Forelimb muscle (tissue), 1 donor: ENCODE measurements around the gene SAMD5. TPM values are rescaled to one million over a fixed set of nuclear protein-coding genes. Genes with fewer than 3 reads are reported as not detected.

Experiments
- DNase-seq: peaks from one replicate; pipeline ENCODE4 v3.0.0-alpha.2; 2013; ENCODE audit warnings: low read depth
- polyA plus RNA-seq: library from polyadenylated mRNA; unstranded; fragments of 120-200 nt; gene quantifications from one replicate; pipeline ENCODE4 v1.2.1, GENCODE V29; 2013; ENCODE audit not compliant: insufficient read length

The SAMD5 gene
- polyA plus RNA-seq, result 1.7 TPM

DNA sequence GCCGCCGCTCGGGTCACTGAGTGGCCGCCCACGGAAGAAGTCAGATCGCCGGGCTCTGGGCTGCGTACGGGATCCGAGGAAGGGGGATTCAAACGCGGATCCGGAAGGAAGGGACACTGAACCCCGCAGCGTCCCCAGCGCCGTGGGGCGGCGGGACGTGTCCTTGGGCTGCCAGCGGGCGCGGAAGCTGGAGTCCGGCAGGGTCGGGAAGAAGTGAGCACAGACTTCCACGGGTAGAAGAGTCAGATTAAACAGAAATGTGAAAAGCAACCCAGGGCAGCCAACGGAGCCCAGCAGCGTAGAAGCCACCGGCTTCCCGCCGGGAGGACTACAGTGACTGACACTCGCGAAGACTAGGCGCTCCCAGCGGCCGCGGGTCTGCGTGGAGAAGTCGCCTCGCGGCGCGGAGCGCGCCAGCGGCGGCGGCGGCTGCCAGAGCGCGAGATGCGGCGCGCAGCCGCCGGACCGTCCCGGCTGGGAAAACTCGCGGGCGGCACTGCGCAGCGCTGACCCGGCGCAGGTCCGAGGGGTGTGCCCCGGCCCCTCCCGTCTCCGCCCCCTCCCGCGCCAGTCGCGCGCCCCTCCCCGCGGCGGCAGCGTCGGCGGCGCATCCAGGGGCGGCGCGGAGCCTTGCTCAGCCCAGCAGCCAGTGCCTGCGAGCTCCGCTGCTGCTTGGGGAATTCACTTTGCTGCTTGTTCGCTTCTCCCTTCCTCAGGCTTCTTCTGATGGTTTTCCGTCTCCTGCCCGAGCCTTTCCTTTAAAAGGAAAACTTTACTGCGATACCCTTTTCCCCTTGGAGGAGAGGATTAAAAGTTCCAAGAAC lies at the start of gene SAMD5:
Gene SAMD5 (plus strand): TSS at position 649 of the 824 bp plus-strand sequence. CDS start 239 bp downstream, outside the sequence.
- DNase-seq, result peak; percentile 31

DNA sequence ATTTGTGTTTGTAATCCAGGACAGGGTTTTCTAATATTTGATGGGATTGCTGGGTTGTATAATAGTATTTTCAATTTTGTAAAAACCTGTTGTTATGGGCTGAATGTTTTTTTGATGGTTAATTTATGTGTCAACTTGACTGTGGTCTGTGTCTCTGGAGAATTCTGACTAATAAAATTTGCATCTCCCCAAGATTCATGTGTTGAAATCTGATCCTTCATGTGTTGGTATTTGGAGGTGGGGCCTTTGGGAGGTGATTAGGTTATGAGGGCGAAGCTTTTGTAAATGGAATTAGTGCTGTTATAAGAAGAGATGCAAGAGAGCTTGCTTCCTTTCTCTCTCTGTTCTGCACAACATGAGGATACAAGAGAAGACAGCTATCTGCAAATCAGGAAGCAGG lies 48.7 kb upstream of the SAMD5 start:
- no peak for DNase-seq

DNA sequence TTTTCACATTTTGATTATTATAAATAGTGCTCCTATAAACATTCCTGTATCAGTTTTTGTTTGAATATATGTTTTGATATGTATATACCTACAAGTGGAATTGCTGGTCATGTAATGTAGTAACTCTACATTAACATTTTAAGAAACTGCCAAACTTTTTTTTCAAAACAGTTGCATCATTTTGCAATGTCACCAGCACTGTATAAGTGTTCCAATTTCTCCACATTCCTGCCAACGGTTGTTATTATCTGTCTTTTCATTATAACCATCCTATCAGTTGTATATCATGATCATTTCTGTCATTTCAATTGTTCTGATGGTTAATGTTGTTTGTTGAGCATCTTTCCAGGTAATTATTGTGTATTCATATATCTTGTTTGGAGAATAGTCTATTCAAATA lies 44.8 kb upstream of the SAMD5 start:
- DNase-seq, result no peak

DNA sequence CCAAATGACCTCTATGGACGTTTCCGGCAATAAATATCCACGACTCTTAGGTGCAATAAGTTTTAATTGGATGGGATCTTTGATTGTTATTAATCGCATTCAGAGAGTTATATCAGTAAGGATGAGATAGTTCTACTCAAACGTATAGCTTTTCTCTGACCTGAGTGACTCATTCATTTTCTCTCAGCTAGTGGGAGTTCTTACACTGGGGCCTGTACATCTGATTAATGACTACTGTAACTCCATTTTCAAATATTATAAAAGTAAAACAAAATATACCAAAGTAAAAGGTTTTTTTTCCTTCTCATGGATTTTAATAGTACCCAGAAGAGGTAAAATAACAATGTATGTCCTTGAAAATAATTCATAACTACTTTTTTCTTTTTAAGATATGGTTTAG lies 41.1 kb upstream of the SAMD5 start:
- no peak for DNase-seq

DNA sequence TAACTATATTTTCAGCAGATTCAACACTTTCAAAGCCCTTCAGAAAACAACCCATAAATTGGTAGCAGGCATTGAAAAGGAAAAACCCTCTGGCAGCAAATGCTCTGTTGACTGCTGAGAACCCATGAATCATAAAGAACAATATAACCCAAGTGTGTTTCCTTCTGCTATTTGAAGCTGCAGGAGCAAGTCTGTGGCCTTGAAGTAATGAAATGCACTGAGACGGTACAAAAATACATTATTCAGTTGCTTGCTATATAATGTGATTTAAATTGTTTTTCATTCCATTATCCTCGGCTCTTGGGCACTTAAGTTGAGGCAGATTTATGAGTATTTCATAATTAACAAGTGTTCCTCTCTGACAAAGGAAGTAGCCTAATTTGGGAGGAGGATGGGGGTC lies 40.6 kb upstream of the SAMD5 start:
- DNase-seq, result no peak

DNA sequence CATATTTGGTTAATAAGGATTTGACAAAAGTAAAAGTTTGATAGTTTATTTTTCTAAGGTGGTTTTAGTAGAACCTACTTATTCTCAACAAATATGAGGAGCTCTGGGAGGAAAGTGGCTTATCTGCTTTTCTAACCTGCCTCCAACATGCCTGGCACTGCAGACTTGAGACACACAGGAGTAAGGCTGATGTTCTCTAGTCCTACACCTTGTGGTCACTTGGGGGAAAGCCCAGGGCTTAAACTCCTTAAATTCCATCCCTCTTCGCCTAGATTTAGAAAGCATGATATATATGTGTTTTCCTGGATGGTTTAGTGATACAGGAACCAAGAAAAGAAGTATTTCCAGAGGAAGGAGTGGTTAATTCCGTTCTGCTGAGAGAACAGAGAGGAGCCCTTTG lies 39.9 kb upstream of the SAMD5 start:
- DNase-seq, result no peak

DNA sequence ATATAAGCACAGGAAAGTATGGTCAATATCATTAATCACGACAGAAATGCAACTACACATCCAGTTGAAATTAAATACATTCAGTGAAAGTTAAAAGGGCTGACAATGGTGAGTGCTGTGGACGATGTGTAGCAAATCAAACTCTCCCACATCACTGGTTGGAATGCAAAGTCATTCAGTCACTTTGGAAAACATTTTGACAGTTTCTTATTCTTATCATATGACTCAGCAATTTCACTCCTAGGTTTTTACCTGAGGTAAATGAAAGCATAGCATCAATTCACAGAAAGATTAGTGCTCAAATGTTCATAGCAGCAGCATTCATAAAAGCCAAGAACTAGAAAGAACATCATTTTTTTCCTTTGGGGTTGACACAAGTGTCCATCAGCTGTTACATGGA lies 28.6 kb upstream of the SAMD5 start:
- DNase-seq, result no peak

DNA sequence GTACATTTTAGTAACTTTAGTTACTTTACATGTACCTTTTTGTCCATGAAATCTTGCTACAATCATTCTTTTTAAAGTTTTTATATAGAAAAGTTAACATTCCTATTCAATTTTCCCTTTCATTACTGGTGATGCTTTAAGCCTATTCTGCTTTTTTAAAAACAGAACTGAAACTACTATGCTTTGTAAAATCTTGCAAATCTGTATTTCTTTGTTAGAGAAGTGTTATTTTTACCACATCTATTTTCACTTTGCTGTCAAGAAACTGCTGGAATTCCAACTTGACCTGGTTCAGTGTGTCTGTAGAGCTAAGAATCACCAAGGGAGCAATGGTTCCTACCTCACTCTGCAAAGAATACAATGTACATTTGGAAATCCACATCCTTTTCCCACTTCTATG lies 21.8 kb upstream of the SAMD5 start:
- DNase-seq, result no peak

DNA sequence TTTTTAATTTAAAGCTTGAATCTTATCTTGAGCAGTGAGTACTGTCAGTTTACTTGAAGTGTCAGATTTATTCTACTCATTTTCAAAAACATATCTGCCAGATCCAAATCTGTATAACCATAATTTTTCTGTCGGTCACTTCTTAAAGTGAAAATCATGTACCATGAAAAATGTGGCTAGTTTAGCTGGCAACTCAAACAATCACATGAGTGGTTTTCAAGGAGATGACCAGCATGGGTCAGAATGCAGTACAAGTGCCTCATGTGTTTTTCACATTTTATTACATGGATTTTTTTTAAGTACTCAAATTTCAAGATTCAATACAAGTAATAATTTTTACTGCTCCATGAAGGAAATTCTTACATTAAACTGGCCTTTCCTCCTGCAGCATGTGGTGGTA lies 11.0 kb upstream of the SAMD5 start:
- no peak for DNase-seq

DNA sequence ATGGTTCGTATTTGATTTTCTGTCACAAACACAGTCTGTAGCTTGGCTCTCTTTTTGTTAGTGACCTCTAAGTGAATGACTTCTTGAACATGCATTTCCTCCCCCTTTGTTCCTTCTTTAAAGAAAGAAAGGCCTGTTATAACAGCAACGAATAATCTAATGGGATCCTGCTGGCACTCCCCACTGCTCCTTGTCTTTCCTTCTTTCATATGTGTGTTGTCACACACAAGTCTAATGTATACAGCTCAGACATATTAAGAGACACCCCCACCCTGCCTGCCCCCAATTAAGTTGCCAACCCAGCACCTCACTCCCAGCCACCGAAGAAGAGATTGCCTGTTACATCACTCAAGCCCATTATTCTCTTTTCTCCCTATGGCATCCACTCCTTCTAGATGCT lies 4.9 kb upstream of the SAMD5 start:
- DNase-seq, result no peak

DNA sequence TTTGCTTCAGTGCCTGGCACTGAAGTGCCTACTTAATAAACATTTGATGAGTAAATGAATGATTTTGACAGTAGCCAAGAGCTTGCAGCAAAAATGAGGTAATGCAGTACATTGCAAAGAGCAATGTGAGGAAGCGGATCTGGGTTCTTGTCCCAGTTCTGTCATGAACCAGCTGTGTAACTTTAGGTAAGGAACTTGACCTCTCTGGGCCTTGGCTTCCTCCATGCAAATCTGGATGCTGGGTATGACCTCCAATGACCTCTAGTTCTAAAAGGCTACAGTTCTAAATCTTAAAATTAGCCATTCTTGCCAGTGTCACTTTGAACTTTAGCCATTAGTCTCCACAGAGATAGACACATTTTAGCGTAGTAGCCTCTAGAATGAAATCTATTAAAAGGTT lies 3.6 kb upstream of the SAMD5 start:
- DNase-seq, result no peak

DNA sequence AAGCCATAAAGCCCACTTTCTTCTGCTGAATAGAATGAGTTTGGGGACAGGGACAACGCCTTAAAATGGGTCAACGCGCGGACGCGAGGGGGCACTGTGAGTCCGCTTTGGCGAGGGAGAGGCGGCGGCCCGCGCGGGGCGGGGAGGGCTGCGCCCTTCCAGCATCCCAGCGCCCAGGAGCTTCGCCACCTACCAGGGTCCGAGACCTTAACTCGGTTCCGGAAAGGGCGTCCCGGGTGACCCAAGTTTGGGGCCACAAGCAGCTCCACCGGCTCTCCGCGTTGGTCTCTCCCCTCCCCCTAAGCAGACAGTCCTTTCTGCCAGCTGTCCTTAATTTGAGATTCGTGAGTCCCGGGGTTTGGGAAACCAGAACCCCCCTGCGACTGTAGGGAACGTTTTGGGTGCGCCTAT lies 1.8 kb upstream of the SAMD5 start:
- peak; percentile 11 for DNase-seq

DNA sequence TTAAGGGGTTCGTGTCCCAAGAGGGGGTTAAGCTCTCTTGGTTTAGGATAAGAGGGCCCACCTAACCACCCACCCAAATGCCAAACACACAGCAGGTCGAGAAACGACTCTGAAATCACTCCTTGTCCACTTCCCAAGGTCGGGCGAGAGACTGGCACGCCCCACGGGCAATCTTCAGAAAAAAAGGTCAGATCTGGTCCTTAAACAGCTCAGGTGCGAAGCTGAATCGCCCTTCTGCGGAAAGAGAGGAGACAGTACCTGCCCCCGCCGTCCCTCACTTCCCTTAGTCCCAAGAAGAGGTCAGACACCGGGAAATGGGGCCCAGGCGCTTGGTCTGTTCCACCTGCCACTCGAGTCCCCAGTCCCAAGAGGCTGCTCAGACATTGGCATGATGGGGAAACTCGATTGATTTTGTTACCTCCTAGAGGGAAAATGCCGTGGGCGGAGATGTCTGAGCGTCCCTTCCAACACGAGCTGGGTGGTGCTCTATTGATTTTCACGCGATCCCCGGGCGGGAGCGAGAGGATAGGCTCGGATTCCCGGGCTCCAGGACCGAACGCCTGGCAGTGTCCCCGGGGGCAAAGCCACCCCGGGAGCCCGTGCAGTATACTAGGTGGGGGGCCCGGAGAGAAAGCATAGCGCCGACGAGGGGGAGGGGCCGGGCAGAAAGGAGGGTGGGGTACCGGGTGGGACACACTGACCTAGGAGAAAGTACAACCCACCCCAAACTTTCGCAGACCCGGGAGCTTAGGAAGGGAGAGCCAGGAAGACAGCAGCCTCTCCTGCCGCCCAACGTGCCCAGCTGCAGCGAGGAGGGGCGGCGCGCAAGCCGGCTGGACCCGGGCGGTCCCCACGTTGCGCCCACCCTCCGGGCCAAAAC lies 1.1 kb upstream of the SAMD5 start:
- no peak for DNase-seq

DNA sequence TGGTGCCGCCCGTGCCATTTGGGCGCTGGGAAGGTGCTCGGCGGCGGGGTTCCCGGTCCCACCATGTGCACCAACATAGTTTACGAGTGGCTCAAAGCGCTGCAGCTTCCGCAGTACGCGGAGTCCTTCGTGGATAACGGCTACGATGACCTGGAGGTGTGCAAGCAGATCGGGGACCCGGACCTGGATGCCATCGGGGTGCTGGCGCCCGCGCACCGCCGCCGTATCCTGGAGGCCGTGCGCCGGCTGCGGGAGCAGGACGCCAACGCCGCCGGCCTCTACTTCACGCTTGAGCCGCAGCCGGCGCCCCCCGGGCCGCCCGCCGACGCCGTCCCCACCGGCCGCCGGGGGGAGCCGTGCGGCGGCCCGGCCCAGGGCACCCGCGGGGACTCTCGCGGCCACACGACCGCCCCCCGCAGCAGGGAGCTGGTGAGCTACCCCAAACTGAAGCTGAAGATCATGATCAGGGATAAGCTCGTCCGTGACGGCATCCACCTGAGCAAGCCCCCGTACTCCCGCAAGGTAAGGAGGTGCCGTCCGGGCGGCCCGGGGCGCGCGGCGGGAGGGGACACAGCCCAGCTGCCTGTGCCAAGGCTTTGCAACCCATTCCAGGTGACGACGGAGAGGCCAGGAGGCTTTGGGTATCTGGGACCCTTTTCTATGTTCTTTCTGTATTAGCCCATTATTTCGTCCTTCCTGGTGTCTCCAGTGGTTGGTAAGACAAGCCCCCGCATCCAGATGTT lies 547 bp downstream of the SAMD5 start:
- no peak for DNase-seq

DNA sequence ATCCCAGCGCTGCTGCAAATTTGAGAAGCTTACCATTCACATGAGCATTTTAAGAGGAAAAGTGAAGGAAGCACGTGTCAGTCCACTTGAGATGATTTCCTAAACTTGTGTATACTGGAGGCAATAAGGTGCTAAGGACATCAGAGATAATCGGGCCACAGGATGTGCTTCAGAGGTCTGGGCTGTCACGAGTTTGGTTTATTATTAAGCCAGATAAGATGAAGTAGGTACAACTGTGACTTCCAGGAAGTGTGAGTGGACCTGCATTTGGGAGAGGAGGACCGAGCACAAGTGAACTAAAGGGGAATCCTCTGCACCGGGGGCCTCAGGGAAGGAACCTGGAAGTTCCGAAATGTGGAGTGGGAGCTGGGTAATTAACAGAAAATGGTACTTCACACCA lies 1.4 kb downstream of the SAMD5 start:
- DNase-seq, result no peak

DNA sequence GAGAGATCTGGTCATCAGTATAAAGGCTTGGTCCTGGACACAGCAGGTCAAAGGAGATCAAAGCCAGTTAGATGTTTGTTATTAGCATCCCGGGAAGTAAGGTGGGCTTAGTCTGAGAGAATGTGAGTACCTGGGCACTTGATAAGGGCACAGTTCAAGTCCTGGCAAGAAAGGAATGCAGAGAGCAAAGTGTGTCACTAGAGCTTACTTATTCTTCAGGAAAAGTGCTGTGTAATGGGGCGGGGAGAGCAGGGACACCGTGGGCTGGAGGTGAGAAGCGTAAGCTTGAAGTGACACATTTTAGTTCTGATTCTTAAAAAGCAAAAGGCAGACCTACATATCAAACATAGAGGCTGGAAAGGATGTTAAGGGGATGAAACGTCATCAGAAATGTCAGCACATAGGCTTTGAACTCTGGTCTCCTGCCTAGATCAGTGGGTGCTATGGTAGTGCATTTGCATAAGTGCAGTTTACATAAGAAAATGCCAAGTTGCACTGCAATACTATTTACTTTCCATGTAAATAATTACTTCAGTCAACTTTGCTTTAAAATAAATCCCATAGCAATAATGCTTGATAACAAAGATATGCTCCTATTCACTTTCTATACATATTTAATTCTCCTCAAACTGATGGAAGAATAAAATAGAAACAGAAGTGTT lies 2.6 kb downstream of the SAMD5 start:
- no peak for DNase-seq

DNA sequence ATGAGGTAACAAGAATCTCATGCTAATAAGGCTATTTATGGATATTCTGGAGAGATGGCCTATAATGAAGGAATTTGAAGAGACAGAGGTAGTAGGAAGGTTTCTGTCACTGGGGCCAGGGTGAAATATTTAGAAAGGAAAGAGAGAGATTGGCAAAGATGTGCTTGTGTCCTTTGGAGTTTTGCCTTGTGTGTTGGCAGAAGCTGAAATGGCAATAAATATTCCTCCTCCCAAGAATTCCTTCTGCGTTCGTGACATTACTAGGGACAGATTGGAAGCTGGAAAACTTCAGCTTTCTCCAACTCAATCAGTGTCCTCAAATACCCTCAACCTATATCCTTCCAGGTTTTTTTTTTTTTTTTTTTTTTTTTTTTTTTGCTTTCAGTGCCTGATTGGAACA lies 6.3 kb downstream of the SAMD5 start:
- DNase-seq, result no peak

DNA sequence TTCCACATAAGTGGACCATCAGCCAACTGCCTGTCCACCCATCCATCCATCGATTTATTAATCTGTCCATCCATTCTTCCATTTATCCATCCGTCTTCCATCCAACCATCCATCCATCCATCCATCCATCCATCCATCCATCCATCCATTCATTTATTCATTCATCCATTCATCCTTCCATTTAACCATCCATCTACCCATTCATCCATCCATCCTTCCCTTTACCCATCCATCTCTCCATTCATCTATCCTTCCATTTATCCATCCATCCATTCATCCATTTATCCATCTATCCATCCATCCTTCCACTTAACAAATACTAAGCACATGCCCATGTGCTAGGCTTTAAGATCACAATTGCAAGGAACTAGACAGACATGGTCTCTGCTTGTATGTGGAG lies 6.8 kb downstream of the SAMD5 start:
- DNase-seq, result no peak

DNA sequence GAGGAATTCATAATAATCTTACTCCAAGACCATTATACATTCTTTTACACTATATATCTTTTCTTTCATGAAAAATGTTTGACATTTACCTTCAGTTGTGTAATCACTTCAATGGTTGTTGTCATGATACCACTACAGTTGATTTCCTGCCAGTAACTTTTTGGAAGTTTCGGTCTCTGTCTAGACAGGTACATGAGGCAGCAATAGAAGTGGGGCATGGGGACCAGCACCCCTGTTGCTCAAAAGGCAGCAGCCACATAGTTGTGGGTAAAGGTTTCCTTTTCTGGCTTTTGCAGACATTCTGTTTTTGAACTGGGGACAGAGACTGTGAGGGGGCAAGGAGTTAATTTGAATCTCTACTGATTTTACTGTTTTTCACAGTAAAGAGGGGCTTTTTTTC lies 14.1 kb downstream of the SAMD5 start:
- no peak for DNase-seq

DNA sequence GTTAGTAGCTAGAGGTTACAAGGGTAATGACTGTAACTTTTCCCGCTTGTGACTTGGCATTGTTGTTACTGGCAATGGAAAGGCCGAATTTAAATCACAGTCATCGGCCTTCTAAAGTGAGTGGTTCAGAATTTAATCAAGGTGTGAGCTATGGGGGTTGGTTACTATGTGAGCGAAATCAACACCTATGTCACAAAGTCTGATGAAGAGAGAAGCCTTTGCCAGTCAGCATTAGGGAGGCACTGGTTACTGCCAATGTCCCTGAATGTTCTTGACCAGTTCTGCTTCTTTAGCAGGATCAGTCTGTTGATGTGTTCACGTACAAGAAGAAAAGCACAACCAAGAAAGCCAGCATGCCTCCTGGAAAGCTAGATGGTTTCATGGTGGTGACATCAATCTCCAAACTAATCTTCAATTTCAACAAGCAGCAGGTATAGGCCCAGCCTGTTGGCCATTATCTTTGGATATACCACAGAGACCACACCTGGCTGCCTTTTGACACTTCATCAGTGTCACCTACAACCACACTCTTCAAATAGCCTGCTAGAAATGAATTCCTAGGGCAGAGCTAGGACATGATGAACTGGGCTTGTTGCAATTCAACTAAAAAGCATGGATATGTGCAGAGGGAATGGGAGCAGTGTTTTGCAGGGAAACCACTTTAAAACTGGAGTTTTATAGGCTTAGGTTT lies 17.2 kb downstream of the SAMD5 start:
- no peak for DNase-seq

DNA sequence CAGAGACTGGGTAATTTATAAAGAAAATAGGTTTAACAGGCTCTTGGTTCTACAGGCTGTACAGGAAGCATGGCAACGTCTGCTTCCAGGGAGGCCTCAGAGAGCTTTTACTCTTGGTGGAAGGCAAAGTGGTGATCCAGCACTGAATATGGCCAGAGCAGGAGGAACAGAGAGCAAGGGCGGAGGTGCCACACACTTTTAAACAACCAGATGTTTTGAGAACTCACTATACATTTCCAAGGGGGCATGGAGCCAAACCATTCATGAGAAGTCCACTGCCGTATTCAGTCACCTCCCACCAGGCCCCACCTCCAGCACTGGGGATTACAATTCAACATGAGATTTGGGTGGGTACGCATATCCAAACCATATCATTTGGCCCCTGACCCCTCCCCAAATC lies 18.7 kb downstream of the SAMD5 start:
- DNase-seq, result no peak
